ENCODE data around the gene JHY. TPM values are rescaled to one million over a fixed set of nuclear protein-coding genes. Genes with fewer than 3 reads are reported as not detected.
A peak's percentile ranks its signal among the peaks of the same experiment; 100 is the strongest.

JHY gene
- total RNA-seq, 2 experiments from 2014 or later, result not detected

DNA sequence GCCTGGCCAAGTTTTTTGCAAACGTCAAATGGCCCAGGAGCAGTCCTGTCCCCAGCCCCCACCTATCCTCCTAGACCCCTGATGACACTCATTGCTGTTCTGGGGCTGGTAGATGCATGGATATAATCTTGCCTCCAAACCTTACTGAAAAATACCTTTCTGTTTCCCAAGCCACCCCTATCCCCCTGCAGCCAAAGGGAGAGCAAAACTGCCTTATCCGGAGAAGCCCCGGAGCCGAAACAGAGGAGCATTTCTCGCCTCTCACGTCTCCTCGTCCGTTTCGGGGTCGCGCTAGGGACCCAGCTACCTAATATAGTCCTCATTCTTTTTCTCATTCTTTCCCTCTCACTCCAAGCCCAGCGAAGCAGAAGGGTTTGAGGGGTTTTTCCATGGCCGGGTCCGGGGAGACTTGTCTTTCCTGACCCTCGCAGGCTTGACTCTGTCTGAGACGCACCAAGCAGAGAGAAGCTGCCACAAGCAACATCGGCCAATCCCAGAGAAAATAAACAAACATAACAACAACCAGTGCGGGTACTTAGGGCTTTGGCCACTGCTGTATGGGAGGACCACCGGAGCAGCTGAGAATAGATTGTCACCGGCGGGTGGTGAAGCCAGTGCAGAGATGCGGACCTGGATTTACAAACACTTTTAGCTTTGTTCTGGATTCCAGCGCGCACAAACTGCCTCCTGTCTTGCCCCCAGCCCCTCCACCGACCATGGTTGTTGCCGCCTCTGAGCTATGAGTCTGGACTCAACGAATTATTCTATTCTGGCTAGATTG lies 97.4 kb downstream of the JHY start:
- POLR2A ChIA-PET, result no interaction called here
- no peak overlapping the region for H3K4me3 ChIP-seq (ENCODE audit: low read depth, low read length, poor library complexity, severe bottlenecking)
- no peak for TF ChIP-seq EZH2phosphoT487 (IDR thresholded peaks at IDR 0.05; ENCODE audit: borderline replicate concordance, low read depth, low read length)
- TF ChIP-seq, protein P1, sequence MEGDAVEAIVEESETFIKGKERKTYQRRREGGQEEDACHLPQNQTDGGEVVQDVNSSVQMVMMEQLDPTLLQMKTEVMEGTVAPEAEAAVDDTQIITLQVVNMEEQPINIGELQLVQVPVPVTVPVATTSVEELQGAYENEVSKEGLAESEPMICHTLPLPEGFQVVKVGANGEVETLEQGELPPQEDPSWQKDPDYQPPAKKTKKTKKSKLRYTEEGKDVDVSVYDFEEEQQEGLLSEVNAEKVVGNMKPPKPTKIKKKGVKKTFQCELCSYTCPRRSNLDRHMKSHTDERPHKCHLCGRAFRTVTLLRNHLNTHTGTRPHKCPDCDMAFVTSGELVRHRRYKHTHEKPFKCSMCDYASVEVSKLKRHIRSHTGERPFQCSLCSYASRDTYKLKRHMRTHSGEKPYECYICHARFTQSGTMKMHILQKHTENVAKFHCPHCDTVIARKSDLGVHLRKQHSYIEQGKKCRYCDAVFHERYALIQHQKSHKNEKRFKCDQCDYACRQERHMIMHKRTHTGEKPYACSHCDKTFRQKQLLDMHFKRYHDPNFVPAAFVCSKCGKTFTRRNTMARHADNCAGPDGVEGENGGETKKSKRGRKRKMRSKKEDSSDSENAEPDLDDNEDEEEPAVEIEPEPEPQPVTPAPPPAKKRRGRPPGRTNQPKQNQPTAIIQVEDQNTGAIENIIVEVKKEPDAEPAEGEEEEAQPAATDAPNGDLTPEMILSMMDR (conservative IDR thresholded peaks at IDR 0.05; ENCODE audit: low read length), result no peak
- no peaks in the 10 kb centered on the region for H3K9me2 ChIP-seq (ENCODE audit: insufficient read depth, low read length)
- no peaks in the 10 kb centered on the region for H3K36me3 ChIP-seq (ENCODE audit: insufficient read depth, low read length)
- CTCF ChIA-PET (ENCODE audit: unreplicated experiment), result no interaction called here
- H3K9me3 ChIP-seq (ENCODE audit: low read length), result no peaks in the 10 kb centered on the region
- DNase-seq (ENCODE audit: low spot score), result no peak
- H2AFZ ChIP-seq (ENCODE audit: low read length), result no peak overlapping the region
- intact Hi-C loops (cut with micrococcal nuclease; ENCODE audit: unreplicated experiment), result no loop called here
- H3K27ac ChIP-seq (ENCODE audit: low read depth, low read length, poor library complexity, severe bottlenecking), result no peak overlapping the region
- H3K79me2 ChIP-seq (ENCODE audit: insufficient read depth, low read depth, low read length), result no peaks in the 10 kb centered on the region
- no peaks in the 10 kb centered on the region for H4K20me1 ChIP-seq (ENCODE audit: insufficient read depth, low read length)
- no TSS peak for BruUV-seq (replicated peaks)
- H3K4me1 ChIP-seq (ENCODE audit: insufficient read depth, low read length, poor library complexity, severe bottlenecking), result no peaks in the 10 kb centered on the region
- no peak overlapping the region for H3K4me2 ChIP-seq (ENCODE audit: low read length)

DNA sequence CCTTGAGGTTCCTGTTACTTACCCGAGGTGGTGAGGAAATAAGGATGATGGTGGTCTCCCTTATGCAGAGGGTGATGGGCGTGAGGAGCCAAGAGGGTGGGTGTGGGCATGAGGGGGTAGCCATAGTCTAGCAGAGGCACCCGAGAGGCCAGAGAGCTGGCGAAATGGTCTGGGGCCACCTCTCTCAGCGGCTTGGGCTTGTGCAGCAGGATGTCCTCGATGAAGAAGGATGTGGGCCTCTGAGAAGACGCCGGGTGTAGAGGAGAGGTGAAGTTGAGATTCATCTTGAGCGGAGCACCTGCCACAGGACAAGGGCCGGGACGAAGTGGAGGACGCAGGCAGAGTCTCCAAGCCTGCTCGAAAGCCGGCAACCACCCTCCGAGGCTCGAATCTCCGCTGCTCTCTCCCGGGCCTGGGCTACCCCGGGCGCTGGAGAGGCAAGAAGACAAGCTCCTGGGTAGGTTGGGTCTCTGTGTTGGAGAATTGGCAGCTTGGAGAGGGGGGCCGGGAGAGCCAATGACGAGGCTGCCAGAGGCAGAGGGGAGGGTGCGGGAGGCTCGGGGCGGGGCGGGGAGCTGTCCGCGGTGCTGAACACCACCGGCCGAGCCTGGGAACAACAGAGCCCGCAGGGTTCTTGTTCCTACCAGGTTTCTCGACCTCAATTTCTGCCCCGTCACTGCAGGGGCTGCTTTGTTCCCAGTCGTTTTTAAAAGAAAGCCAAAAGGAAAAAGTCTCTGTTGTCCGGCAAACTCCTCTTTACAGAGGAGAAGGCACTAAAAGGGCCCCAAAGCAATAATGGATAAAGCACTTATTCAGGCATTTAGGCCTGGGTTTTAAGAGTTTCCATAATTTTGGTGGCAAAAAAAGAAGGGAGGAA lies 99.1 kb downstream of the JHY start, which contains the start of gene BSX:
TSS of gene BSX (minus strand) at position 447 of the 877 bp plus-strand sequence. CDS start at position 284, 163 bp downstream.
- Histone ChIP-seq H3K9me2 (ENCODE audit: insufficient read depth, low read length) (no peaks in the 10 kb centered on the region), H3K27ac (ENCODE audit: low read depth, low read length, poor library complexity, severe bottlenecking) (no peak within 1 kb of the TSS), H3K9me3 (ENCODE audit: low read length) (no peaks in the 10 kb centered on the region), H3K36me3 (ENCODE audit: insufficient read depth, low read length) (no peaks in the 10 kb centered on the region), H2AFZ (ENCODE audit: low read length) (no peak within 1 kb of the TSS), H4K20me1 (ENCODE audit: insufficient read depth, low read length) (no peaks in the 10 kb centered on the region), H3K4me3 (ENCODE audit: low read depth, low read length, poor library complexity, severe bottlenecking) (no peak within 1 kb of the TSS), H3K4me2 (ENCODE audit: low read length) (no peak within 1 kb of the TSS), H3K4me1 (ENCODE audit: insufficient read depth, low read length, poor library complexity, severe bottlenecking) (no peaks in the 10 kb centered on the region), H3K79me2 (ENCODE audit: insufficient read depth, low read depth, low read length) (no peaks in the 10 kb centered on the region)
- peak; percentile 24 for DNase-seq (ENCODE audit: low spot score)
- POLR2A ChIA-PET, result interaction anchor here (0.7 kb wide), 1 partner anchor 507 kb away, joined by 3 read pairs; no protein-coding TSS in a partner anchor
- intact Hi-C loops (cut with micrococcal nuclease; ENCODE audit: unreplicated experiment), result no loop called here
- CTCF ChIA-PET (ENCODE audit: unreplicated experiment), result no interaction called here
- TF ChIP-seq EZH2phosphoT487 (IDR thresholded peaks at IDR 0.05; ENCODE audit: borderline replicate concordance, low read depth, low read length), result no peak
- TF ChIP-seq, protein P1 (conservative IDR thresholded peaks at IDR 0.05; ENCODE audit: low read length), result no peak
- no TSS peak for BruUV-seq (replicated peaks)

Data from OCI-LY7 (cell line).